Activated gamma-delta T cell treated with anti-CD3 and anti-CD28 coated beads, Interleukin-2, amount 50 U/mL, for 16 hours (primary cell): Measurements from ENCODE around the gene PPHLN1.
A peak's percentile ranks its signal among the peaks of the same experiment; 100 is the strongest.

Experiments
- DNase-seq: peaks from one replicate; pipeline ENCODE4 v3.0.0-alpha.2; 2020; ENCODE audit warnings: low read depth

The PPHLN1 gene, protein sequence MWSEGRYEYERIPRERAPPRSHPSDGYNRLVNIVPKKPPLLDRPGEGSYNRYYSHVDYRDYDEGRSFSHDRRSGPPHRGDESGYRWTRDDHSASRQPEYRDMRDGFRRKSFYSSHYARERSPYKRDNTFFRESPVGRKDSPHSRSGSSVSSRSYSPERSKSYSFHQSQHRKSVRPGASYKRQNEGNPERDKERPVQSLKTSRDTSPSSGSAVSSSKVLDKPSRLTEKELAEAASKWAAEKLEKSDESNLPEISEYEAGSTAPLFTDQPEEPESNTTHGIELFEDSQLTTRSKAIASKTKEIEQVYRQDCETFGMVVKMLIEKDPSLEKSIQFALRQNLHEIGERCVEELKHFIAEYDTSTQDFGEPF

DNA sequence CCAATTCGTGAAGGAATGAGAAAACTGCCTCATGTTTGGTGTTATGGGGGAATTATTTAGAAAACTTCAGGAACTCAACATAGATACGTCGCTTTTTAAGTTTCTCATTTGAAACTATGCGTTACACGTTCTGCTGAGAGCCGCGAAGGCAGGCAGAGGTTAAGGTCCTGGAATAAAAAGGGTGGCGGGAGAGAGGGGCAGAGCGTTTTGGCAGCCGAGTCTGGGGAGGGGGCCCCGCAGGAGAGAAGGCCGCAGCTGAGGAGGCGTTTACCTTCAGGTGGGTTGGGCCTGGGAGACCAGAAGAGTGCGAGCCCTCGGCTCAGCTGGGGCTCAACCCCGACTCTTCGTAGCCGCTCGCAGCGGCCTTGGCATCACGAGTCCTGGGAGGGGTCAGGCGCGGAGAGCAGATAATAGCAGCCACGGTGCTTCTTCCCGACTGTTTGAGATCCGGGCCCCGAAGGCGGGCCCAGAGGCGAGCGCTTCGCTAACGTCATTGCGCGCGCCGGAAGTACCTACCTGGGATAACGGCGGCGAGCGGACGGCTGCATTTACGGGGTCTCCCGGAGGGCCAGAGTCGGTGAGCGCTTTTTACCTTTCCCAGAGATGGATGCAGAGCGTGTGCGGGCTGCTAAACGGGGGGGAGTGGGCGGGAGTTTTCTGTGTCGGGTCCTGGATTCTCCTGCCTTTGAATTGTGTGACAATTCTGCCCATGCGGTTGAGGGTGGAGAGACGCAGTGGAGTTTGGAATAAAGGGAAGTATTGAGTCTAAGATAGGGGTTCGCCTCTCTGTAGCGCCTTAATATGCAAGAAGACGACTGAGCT, at the start of gene PPHLN1, which contains the start of gene ZCRB1:
Gene PPHLN1, plus strand, starts transcription at position 515 of the 822 bp plus-strand sequence. CDS start 9,736 bp downstream, outside the sequence.
Gene ZCRB1, minus strand, starts transcription at position 442 of the 822 bp plus-strand sequence. CDS start 1,992 bp downstream, outside the sequence.
- DNase-seq = peak; percentile 56

DNA sequence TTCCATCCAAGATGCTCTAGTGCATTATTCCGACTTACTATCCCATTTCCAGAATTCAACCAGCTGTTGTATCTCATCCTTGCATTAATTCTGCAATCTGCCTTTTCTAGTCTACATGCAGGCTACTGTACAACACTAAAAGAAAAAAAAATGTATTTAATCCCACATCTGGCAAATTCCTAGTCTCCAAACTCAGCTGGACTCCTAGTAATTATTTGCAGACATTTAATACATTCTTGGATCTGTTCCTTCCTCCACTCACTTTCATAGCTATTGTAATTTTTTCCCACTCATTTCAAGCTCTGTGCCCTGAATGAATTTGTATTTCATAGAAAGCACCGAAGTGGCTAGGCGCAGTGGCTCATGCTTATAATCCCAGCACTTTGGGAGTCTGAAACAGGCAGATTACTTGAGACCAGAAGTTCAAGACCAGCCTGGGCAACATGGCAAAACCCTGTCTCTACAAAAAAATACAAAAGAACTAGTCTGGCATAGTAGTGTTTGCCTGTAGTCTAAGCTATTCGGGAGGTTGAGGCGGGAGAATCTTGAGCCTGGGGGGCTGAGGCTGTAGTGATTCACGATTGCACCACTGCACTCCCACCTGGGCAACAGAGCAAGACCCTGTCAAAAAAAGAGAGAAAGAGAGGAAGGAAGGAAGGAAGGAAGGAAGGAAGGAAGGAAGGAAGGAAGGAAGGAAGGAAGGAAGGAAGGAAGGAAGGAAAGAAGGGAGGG, 48.4 kb upstream of the PPHLN1 start:
- DNase-seq = no peak

DNA sequence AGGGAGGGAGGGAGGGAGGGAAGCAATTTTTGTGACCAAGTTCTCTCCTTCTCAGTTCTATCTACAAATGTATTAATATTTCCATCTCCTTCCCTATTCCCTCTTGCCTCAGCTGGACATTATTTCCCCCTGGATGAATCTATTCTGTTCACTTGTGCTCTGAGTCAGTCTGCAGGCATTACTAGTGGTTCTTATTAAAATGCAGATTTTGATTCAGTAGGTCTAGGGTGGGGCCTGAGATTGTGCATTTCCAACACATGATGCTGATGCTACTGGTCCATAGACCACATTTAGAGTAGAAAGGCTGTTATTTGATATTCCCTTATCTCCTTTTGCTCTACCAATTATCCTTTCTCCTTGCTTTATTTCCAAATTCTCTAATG, 47.8 kb upstream of the PPHLN1 start:
- no peak for DNase-seq

DNA sequence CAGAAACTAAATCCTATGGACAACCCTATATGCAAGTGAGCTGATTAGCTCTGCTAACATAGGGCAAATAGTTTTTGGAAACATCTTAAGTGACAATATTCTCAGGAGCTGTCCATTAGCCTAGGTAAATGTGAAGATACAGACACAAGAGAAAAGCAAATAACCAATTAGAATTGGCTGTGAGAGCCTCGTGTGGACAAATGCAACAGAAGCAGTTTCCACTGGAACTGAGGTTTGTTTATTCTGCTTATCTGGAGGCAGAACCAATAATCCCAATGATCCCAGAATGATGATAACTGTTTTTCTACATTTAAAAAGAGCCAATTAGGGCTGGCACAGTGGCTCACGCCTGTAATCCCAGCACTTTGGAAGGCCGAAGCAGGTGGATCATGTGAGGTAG, 44.7 kb upstream of the PPHLN1 start:
- DNase-seq = no peak

GRCh38 chr12:42281844-42282243, 44.1 kb upstream of the PPHLN1 start:
- no peak for DNase-seq

DNA sequence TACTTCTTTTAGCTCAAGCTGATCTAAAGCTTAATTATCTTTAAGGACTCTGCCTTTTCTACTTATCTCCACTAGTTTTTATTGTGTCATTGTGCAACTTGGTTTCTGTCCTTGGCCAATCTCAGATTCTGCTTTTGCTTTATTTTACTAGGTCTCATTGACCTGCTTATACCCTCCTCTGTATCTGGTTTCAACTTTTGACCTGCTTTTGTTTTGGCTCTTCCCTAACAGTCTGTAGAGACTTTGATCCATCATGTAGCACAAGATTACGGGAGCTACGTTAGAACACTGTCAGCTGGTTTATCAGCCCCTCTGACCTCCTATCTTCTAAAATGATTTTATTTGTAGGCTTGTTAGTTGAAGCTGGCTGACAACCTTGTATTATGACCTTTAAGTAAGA, 43.7 kb upstream of the PPHLN1 start:
- DNase-seq = no peak

- DNase-seq = no peak
Measured at GRCh38 chr12:42283739-42284138, 42.2 kb upstream of the PPHLN1 start.

DNA sequence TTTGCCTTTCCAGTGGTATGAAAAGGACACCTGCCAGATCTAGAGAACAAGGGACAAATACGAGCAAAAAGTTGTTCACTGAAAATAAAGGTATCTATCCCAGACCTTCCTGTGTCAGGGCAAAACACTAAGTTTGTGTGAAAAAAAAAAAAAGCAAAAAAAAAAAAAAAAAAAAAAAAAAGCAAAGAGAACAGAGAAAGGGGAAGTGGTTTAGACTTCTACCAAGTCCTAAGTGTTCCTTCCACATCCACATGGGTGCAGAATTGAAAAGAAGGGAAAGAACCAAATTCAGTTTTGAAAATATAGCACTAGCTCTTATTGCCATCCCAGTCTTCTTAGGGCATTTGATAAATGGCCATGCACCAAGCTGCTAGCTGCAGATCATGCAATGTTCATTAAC, 41.8 kb upstream of the PPHLN1 start:
- DNase-seq = no peak

DNA sequence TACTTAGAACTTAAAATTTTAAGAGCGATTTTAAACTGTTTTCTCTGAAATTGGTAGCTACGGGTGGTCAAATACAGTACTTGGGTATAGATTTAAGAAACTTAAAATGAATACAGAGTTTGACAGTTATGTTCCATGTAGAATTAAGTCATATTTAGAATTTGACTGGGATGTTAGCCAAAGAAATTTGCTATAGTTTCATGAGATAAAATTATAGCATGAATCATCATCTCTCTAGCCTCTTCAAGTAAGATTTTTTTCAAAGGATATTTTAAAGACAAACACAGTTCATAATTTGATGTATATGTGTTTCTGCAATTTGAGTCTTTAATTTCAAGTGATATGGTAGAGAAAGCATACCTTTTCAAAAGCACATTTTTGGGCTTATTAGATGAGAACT, 41.1 kb upstream of the PPHLN1 start:
- no peak for DNase-seq

GRCh38 chr12:42285431-42285830, 40.5 kb upstream of the PPHLN1 start:
- DNase-seq = no peak

- no peak for DNase-seq
Measured at GRCh38 chr12:42286741-42287140, 39.2 kb upstream of the PPHLN1 start.

DNA sequence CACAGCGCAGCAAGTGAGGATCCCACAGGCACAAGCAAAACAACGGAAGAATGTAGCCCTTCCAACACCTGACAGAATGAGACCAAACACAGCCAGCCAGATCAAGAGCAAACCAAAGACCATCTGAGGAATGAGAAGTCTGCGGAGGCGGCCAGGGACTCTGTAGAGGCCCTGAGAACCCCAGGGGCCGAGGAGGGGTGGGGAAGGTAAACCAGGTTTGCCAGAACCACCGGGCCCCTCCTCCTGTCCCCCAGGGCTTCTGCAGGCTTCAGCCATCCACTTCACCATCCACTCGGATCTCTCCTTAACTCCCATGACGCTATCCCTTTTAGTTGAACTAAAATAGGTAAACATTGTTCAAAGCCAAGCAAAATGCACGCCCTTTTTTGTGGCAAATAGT, 37.4 kb upstream of the PPHLN1 start:
- DNase-seq = no peak

GRCh38 chr12:42291680-42292079, 34.3 kb upstream of the PPHLN1 start:
- DNase-seq = no peak

- DNase-seq = no peak
Measured at GRCh38 chr12:42296503-42297109, 29.4 kb upstream of the PPHLN1 start.

GRCh38 chr12:42298887-42299286, 27.1 kb upstream of the PPHLN1 start:
- DNase-seq = no peak

- peak; percentile 35 for DNase-seq
Measured at GRCh38 chr12:42299392-42300308, 26.3 kb upstream of the PPHLN1 start.

GRCh38 chr12:42306297-42306696, 19.7 kb upstream of the PPHLN1 start:
- no peak for DNase-seq

DNA sequence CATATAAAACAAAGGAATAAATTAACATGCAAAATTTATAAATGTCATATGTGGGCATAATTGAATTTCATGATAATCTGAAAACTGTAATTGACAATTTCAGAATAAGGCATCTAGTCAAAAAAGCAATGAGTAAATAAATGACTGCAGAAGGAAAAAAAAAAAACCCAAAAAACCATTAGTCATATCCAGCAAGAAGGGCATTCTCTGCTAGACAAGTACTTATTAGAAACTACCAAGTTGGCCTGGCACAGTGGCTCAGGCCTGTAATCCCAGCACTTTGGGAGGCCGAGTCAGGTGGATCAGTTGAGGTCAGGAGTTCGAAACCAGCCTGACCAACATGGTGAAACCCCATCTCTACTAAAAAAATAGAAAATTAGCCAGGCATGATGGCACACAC, 17.6 kb upstream of the PPHLN1 start:
- no peak for DNase-seq

- no peak for DNase-seq
Measured at GRCh38 chr12:42309996-42310395, 16.0 kb upstream of the PPHLN1 start.

DNA sequence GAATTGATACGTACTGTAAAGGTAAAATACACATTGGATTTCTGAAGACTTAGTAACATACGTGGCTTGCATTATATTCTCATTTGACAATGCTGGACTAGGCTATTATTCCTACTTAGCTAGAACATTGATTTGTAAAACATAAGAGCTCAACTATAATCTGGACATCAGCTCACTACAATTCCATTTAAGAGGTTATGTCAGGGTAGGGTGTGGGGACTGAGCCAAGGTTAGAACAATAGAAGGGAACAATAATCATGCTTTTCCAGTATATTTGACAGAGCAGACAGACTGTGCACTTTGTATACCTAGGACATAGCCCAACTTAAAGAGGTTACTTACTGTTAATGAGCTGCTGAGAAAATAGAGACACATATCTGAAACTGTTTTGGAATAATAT, 10.9 kb upstream of the PPHLN1 start:
- no peak for DNase-seq

DNA sequence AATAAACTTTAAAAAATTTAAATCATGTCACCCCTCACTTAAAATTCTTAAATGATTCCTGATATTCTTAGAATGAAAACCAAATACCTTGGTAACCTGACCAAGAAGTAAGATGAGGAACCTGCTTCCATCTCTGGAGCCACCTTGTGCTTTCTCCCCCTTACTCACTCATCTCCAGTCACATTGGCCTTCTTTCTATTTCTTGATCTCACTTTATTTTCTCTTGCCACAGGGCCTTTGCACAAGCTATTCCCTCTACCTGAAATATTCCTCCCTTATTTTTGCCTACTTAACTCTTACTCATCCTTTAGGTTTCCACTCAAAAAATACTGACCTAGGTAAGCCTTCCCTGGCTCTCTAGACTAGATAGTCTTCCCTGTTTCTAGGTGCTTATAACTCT, 5.2 kb upstream of the PPHLN1 start:
- no peak for DNase-seq
